ENCODE data around the gene LRRC8C. TPM values are rescaled to one million over a fixed set of nuclear protein-coding genes. Genes with fewer than 3 reads are reported as not detected.

Gene LRRC8C
- total and polyA plus RNA-seq, 10 of the 15 experiments (the other 5 are each of a cell fraction or from before 2014, with no cell fraction given): 2.3 to 16.3 (median 10.8) TPM

- Histone ChIP-seq H3K79me2 (ENCODE audit: control insufficient read depth, insufficient read depth, low read length) (no peaks in the 10 kb centered on the region), H3K27ac (ENCODE audit: control insufficient read depth, insufficient read depth) (no peak overlapping the region; the same call in 1 of the 2 replicates), H4K20me1 (ENCODE audit: control insufficient read depth, insufficient read depth) (no peaks in the 10 kb centered on the region), H3K4me3 (no peak overlapping the region), H3K36me3 (ENCODE audit: control insufficient read depth in 2 of 2, insufficient read depth in 2 of 2, low read length in 1 of 2) (no peaks in the 10 kb centered on the region; a peak in 1 of 4 replicates), H3K9me3 (replicated peaks; ENCODE audit: control insufficient read depth, insufficient read depth, low read length) (no peaks in the 10 kb centered on the region), H3K4me2 (ENCODE audit: control insufficient read depth, insufficient read depth) (peak overlapping the region; percentile 22; the same call in 1 of the 2 replicates), H3K27me3 (replicated peaks in 1 of 2; ENCODE audit: control insufficient read depth in 2 of 2, insufficient read depth in 2 of 2, low read length in 1 of 2) (no peaks in the 10 kb centered on the region), H2AFZ (ENCODE audit: control insufficient read depth, low read depth, low read length) (no peak overlapping the region), H3K9ac (ENCODE audit: control insufficient read depth, insufficient read depth, low read length) (no peak overlapping the region), H3K4me1 (ENCODE audit: control insufficient read depth, insufficient read depth, low read length) (peaks cover 34% of the 10 kb centered on the region)
- ATAC-seq: peak; percentile 29
- SMC1A ChIA-PET (ENCODE audit: uncharacterized antibody, unreplicated experiment): interaction anchor here (0.7 to 7.5 kb wide), 13 partner anchors 12 to 88 kb away, joined by 3 to 107 read pairs (median 8); partner anchors contain the start of gene LRRC8C
- 30% methylated on average over 3 of the region's 3 CpGs for WGBS (ENCODE audit: insufficient coverage, insufficient replicate concordance, low lambda C conversion rate, missing lambda C conversion rate)
- TF ChIP-seq BHLHE40 (IDR thresholded peaks at IDR 0.05; ENCODE audit: borderline replicate concordance in 1 of 2, low read depth in 2 of 2, low read length in 1 of 2): no peak
- TF ChIP-seq JUNB (IDR thresholded peaks at IDR 0.05): peak; percentile 14; the same call in 1 of the 2 replicates
- 0 out of 2 replicates have a peak, but pooled peaks have one; percentile 7 for TF ChIP-seq SPI1 (IDR thresholded peaks at IDR 0.05; ENCODE audit: borderline replicate concordance, insufficient read depth, low read depth, low read length)
- TF ChIP-seq MEF2A (IDR thresholded peaks at IDR 0.05; ENCODE audit: insufficient read depth, low read depth, low read length): 0 out of 2 replicates have a peak, but pooled peaks have one; percentile 30
- no TSS peak for BruUV-seq (replicated peaks)
- in situ Hi-C loops (cut with MboI): no loop called here
- FAIRE-seq: no peak
- RAD21 ChIA-PET (ENCODE audit: unreplicated experiment): interaction anchor here (1.2 to 5.1 kb wide), 9 partner anchors 10 to 90 kb away, joined by 3 to 85 read pairs (median 14); partner anchors contain the start of gene LRRC8C
- intact Hi-C loops (cut with micrococcal nuclease; ENCODE audit: unreplicated experiment): no loop called here
- peak; percentile 26 for DNase-seq (ENCODE audit: low read depth, low spot score)
- POLR2A ChIA-PET: interaction anchor here (0.8 to 1.4 kb wide), 4 partner anchors 15 to 99 kb away, joined by 3 read pairs; no protein-coding TSS in a partner anchor
- CTCF ChIA-PET: interaction anchor here (0.9 to 4.3 kb wide), 12 partner anchors 17 to 105 kb away, joined by 3 to 37 read pairs (median 5); partner anchors contain the start of gene LRRC8C
These were observed 88.4 kb downstream of the LRRC8C start for GRCh38 chr1:89721351-89721750.

- DNase-seq (ENCODE audit: low read depth, low spot score) (no peak), ATAC-seq (no peak), FAIRE-seq (no peak)
- Histone ChIP-seq H3K9ac (ENCODE audit: control insufficient read depth, insufficient read depth, low read length) (no peak overlapping the region), H3K27ac (ENCODE audit: control insufficient read depth, insufficient read depth) (no peak overlapping the region), H3K4me1 (ENCODE audit: control insufficient read depth, insufficient read depth, low read length) (peaks cover 34% of the 10 kb centered on the region), H3K9me3 (replicated peaks; ENCODE audit: control insufficient read depth, insufficient read depth, low read length) (no peaks in the 10 kb centered on the region), H3K4me3 (no peak overlapping the region), H3K79me2 (ENCODE audit: control insufficient read depth, insufficient read depth, low read length) (no peaks in the 10 kb centered on the region), H2AFZ (ENCODE audit: control insufficient read depth, low read depth, low read length) (no peak overlapping the region), H3K36me3 (ENCODE audit: control insufficient read depth in 2 of 2, insufficient read depth in 2 of 2, low read length in 1 of 2) (no peaks in the 10 kb centered on the region), H3K27me3 (replicated peaks in 1 of 2; ENCODE audit: control insufficient read depth in 2 of 2, insufficient read depth in 2 of 2, low read length in 1 of 2) (no peaks in the 10 kb centered on the region), H3K4me2 (ENCODE audit: control insufficient read depth, insufficient read depth) (no peak overlapping the region), H4K20me1 (ENCODE audit: control insufficient read depth, insufficient read depth) (no peaks in the 10 kb centered on the region)
- WGBS (ENCODE audit: insufficient coverage, insufficient replicate concordance, low lambda C conversion rate, missing lambda C conversion rate): 100% methylated on average over 2 of the region's 2 CpGs
- SMC1A ChIA-PET (ENCODE audit: uncharacterized antibody, unreplicated experiment): interaction anchor here (1.4 to 1.8 kb wide), 3 partner anchors 36 to 89 kb away, joined by 3 to 8 read pairs (median 4); no protein-coding TSS in a partner anchor
- RAD21 ChIA-PET (ENCODE audit: unreplicated experiment): no interaction called here
- intact Hi-C loops (cut with micrococcal nuclease; ENCODE audit: unreplicated experiment): no loop called here
- CTCF ChIA-PET: interaction anchor here (0.6 to 1.0 kb wide), 2 partner anchors 24 to 87 kb away, joined by 3 read pairs; no protein-coding TSS in a partner anchor
- no TSS peak for BruUV-seq (replicated peaks)
- in situ Hi-C loops (cut with MboI): no loop called here
- POLR2A ChIA-PET: no interaction called here
- TF ChIP-seq ATF2 (IDR thresholded peaks at IDR 0.05; ENCODE audit: low read length): no peak
- TF ChIP-seq MLLT1 (IDR thresholded peaks at IDR 0.05): no peak
- no peak for TF ChIP-seq BCL11A (IDR thresholded peaks at IDR 0.05; ENCODE audit: low read depth, low read length)
- no peak for TF ChIP-seq STAT1 (conservative IDR thresholded peaks at IDR 0.05)
- no peak for TF ChIP-seq TCF12 (IDR thresholded peaks at IDR 0.05; ENCODE audit: low read depth, low read length)
- no peak for TF ChIP-seq MTA3 (IDR thresholded peaks at IDR 0.05; ENCODE audit: borderline replicate concordance, low read length)
- no peak for TF ChIP-seq SIN3A (IDR thresholded peaks at IDR 0.05; ENCODE audit: low read depth, low read length)
- TF ChIP-seq SMAD5 (IDR thresholded peaks at IDR 0.05; ENCODE audit: low read depth): no peak
- no peak for TF ChIP-seq ZNF274 (IDR thresholded peaks at IDR 0.05; ENCODE audit: insufficient read depth, insufficient read length)
- TF ChIP-seq NR2C2 (IDR thresholded peaks at IDR 0.05; ENCODE audit: borderline replicate concordance, control insufficient read depth, insufficient read length, low read depth): no peak
- TF ChIP-seq ZNF207 (IDR thresholded peaks at IDR 0.05; ENCODE audit: borderline replicate concordance): no peak
- no peak for TF ChIP-seq RUNX3 (IDR thresholded peaks at IDR 0.05; ENCODE audit: low read length)
These were observed 90.2 kb downstream of the LRRC8C start for GRCh38 chr1:89723144-89723543.
